Measurements from ENCODE around the gene ELF4.

Gene ELF4

DNA sequence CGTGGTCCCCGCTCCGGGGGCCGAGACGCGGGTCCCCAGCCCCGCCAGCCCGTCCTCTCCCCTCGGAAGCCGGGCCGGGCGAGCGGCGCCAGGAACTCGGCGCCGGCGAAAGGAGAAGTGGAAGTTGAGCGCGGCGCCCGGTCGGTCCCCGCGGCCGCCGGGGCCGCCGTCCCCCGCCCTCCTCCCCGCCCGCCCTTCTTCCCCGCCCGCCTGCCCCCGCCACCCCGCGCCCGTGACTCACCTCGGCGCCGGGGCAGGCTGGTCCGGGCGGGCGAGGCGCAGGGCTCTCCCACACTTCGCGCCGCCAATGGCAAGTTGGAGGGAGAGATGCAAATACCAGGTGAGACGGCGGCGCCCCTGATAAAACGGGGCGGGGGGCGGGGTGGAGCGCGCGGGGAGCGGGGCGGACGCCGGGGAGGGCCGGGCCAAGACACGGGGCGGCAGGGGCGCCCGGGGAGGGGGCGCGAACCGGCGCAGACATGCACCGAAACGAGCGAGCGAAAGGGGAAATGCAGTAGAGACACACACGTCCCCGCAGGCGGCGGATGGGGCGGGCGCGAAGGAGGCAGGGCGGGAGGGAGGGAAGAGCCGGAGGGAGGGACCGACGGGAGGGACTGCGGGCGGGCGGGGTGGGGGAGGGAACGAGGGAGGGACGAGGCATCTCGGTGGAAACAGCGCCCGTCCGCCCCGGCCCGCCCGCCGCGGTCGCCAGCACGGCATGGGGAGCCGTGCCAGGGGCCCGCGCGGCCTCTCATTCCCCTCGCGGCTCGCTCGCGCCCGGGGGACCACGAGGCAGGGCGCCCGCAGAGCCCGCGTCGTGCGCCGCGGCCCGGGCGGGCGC, at the start of gene ELF4:
TSS of gene ELF4 (minus strand) at position 119 of the 841 bp plus-strand sequence. CDS start 29,167 bp downstream, outside the sequence.
- H3K9ac ChIP-seq (ENCODE audit: low read depth in 1 of 2, low read length in 2 of 2) = peak within 1 kb of the TSS; percentile 74 to 83

GRCh38 chrX:130159776-130160175, 49.5 kb upstream of the ELF4 start:
- Histone ChIP-seq H3K9me3 (ENCODE audit: control insufficient read depth in 2 of 2, low read length in 2 of 2) (no peaks in the 10 kb centered on the region), H3K4me3 (ENCODE audit: low read length in 2 of 2) (no peak overlapping the region), H3K36me3 (ENCODE audit: control insufficient read depth in 2 of 2, insufficient read depth in 2 of 2, low read length in 2 of 2) (no peaks in the 10 kb centered on the region), H3K4me1 (ENCODE audit: control insufficient read depth in 2 of 2, insufficient read depth in 2 of 2, low read length in 2 of 2) (peaks cover 2 to 5% of the 10 kb centered on the region in 2 donors), H3K27me3 (ENCODE audit: control insufficient read depth in 2 of 2, insufficient read depth in 2 of 2, low read length in 2 of 2) (no peaks in the 10 kb centered on the region), H3K9ac (ENCODE audit: low read depth in 1 of 2, low read length in 2 of 2) (no peak overlapping the region), H3K27ac (ENCODE audit: low read depth in 2 of 2, low read length in 2 of 2) (no peak overlapping the region)

More for the DNA sequence above, at the start of gene ELF4:
- Histone ChIP-seq H3K36me3 (ENCODE audit: control insufficient read depth in 2 of 2, insufficient read depth in 2 of 2, low read length in 2 of 2) (no peaks in the 10 kb centered on the region), H3K9me3 (ENCODE audit: control insufficient read depth in 2 of 2, low read length in 2 of 2) (no peaks in the 10 kb centered on the region), H3K4me3 (ENCODE audit: low read length in 2 of 2) (peak within 1 kb of the TSS; percentile 76 to 78), H3K27me3 (ENCODE audit: control insufficient read depth in 2 of 2, insufficient read depth in 2 of 2, low read length in 2 of 2) (no peaks in the 10 kb centered on the region), H3K27ac (ENCODE audit: low read depth in 2 of 2, low read length in 2 of 2) (peak within 1 kb of the TSS; percentile 89 to 95), H3K4me1 (ENCODE audit: control insufficient read depth in 2 of 2, insufficient read depth in 2 of 2, low read length in 2 of 2) (peaks cover 12 to 20% of the 10 kb centered on the region in 2 donors)

DNA sequence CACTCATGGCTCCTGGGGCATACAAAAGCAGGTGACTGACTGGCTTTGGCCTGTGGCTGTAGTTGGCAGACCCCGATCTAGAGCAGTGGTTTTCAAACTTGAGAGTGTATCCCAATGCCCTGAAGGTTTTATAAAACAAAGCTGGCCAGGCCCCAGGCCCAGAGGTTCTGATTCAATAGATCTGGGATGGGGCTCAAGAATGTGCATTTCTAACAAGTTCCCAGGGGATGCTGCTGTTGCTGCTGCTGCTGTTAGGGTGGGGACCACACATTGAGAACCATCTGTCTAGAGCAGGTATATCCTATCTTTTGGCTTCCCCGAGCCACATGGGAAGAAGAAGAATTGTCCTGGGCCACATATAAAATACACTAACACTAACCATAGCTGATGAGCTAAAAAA, 48.0 kb upstream of the ELF4 start:
- H3K9me3 ChIP-seq (ENCODE audit: control insufficient read depth in 2 of 2, low read length in 2 of 2) = no peaks in the 10 kb centered on the region

DNA sequence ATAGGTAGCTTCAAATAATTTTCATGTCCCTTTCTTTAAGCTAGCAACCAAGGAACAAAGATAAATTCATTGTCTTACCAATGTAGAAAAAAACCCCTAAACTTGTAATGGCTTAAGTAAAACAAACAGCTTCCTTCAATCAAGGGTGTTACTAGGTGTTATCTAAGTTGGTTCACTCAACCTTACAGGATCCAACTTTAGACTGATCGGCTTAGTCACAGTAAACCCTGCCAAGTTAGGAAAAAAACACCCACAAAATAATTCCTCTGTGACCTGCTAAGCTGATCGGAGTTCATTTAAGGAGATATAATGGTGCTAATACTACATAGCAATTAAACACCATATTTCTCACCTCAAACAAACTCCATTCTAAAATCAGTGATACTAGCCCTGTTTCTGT, 45.3 kb upstream of the ELF4 start:
- H3K27ac ChIP-seq (ENCODE audit: low read depth in 2 of 2, low read length in 2 of 2) = no peak overlapping the region
- no peaks in the 10 kb centered on the region for H3K4me1 ChIP-seq (ENCODE audit: control insufficient read depth in 2 of 2, insufficient read depth in 2 of 2, low read length in 2 of 2)
- no peak overlapping the region for H3K9ac ChIP-seq (ENCODE audit: low read depth in 1 of 2, low read length in 2 of 2)
- no peaks in the 10 kb centered on the region for H3K27me3 ChIP-seq (ENCODE audit: control insufficient read depth in 2 of 2, insufficient read depth in 2 of 2, low read length in 2 of 2)
- H3K9me3 ChIP-seq (ENCODE audit: control insufficient read depth in 2 of 2, low read length in 2 of 2) = no peaks in the 10 kb centered on the region
- H3K36me3 ChIP-seq (ENCODE audit: control insufficient read depth in 2 of 2, insufficient read depth in 2 of 2, low read length in 2 of 2) = no peaks in the 10 kb centered on the region
- H3K4me3 ChIP-seq (ENCODE audit: low read length in 2 of 2) = no peak overlapping the region

More for the DNA sequence above, 48.0 kb upstream of the ELF4 start:
- Histone ChIP-seq H3K4me1 (ENCODE audit: control insufficient read depth in 2 of 2, insufficient read depth in 2 of 2, low read length in 2 of 2) (no peaks in the 10 kb centered on the region), H3K27ac (ENCODE audit: low read depth in 2 of 2, low read length in 2 of 2) (no peak overlapping the region), H3K9ac (ENCODE audit: low read depth in 1 of 2, low read length in 2 of 2) (no peak overlapping the region), H3K27me3 (ENCODE audit: control insufficient read depth in 2 of 2, insufficient read depth in 2 of 2, low read length in 2 of 2) (no peaks in the 10 kb centered on the region), H3K4me3 (ENCODE audit: low read length in 2 of 2) (no peak overlapping the region), H3K36me3 (ENCODE audit: control insufficient read depth in 2 of 2, insufficient read depth in 2 of 2, low read length in 2 of 2) (no peaks in the 10 kb centered on the region)

- Histone ChIP-seq H3K27ac (ENCODE audit: low read depth in 2 of 2, low read length in 2 of 2) (no peak overlapping the region), H3K9me3 (ENCODE audit: control insufficient read depth in 2 of 2, low read length in 2 of 2) (no peaks in the 10 kb centered on the region), H3K4me1 (ENCODE audit: control insufficient read depth in 2 of 2, insufficient read depth in 2 of 2, low read length in 2 of 2) (no peaks in the 10 kb centered on the region), H3K4me3 (ENCODE audit: low read length in 2 of 2) (no peak overlapping the region), H3K36me3 (ENCODE audit: control insufficient read depth in 2 of 2, insufficient read depth in 2 of 2, low read length in 2 of 2) (peaks cover 3 to 31% of the 10 kb centered on the region in 2 donors), H3K27me3 (ENCODE audit: control insufficient read depth in 2 of 2, insufficient read depth in 2 of 2, low read length in 2 of 2) (no peaks in the 10 kb centered on the region), H3K9ac (ENCODE audit: low read depth in 1 of 2, low read length in 2 of 2) (no peak overlapping the region)
Measured at GRCh38 chrX:130147631-130148030, 37.3 kb upstream of the ELF4 start.

DNA sequence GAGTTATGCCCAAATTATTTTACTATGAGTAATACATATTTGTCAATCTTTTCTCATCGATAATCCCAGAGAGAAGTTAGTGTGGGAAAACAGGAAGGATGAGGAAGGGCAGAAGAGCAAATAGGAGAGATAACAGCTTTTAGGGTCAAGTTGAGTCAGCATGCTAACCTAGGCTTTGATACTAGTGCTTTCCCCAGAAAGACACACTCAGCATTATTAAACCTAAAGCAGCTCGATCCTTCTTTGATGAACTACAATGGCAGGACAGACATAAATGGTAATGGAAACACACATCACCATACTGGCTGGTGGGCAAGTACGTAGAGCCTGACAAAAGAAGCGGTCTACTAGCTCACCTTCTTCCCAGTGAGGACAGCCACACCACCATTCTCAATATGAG, 34.8 kb upstream of the ELF4 start:
- Histone ChIP-seq H3K9me3 (ENCODE audit: control insufficient read depth in 2 of 2, low read length in 2 of 2) (no peaks in the 10 kb centered on the region), H3K27me3 (ENCODE audit: control insufficient read depth in 2 of 2, insufficient read depth in 2 of 2, low read length in 2 of 2) (no peaks in the 10 kb centered on the region), H3K36me3 (ENCODE audit: control insufficient read depth in 2 of 2, insufficient read depth in 2 of 2, low read length in 2 of 2) (peaks cover 3 to 38% of the 10 kb centered on the region in 2 donors), H3K27ac (ENCODE audit: low read depth in 2 of 2, low read length in 2 of 2) (no peak overlapping the region), H3K4me3 (ENCODE audit: low read length in 2 of 2) (no peak overlapping the region), H3K9ac (ENCODE audit: low read depth in 1 of 2, low read length in 2 of 2) (no peak overlapping the region), H3K4me1 (ENCODE audit: control insufficient read depth in 2 of 2, insufficient read depth in 2 of 2, low read length in 2 of 2) (no peaks in the 10 kb centered on the region)

GRCh38 chrX:130144509-130144908, 34.2 kb upstream of the ELF4 start:
- Histone ChIP-seq H3K27me3 (ENCODE audit: control insufficient read depth in 2 of 2, insufficient read depth in 2 of 2, low read length in 2 of 2) (no peaks in the 10 kb centered on the region), H3K4me3 (ENCODE audit: low read length in 2 of 2) (no peak overlapping the region), H3K4me1 (ENCODE audit: control insufficient read depth in 2 of 2, insufficient read depth in 2 of 2, low read length in 2 of 2) (no peaks in the 10 kb centered on the region), H3K27ac (ENCODE audit: low read depth in 2 of 2, low read length in 2 of 2) (no peak overlapping the region), H3K9ac (ENCODE audit: low read depth in 1 of 2, low read length in 2 of 2) (no peak overlapping the region), H3K36me3 (ENCODE audit: control insufficient read depth in 2 of 2, insufficient read depth in 2 of 2, low read length in 2 of 2) (peaks cover 3 to 39% of the 10 kb centered on the region in 2 donors), H3K9me3 (ENCODE audit: control insufficient read depth in 2 of 2, low read length in 2 of 2) (no peaks in the 10 kb centered on the region)

- Histone ChIP-seq H3K9me3 (ENCODE audit: control insufficient read depth in 2 of 2, low read length in 2 of 2) (no peaks in the 10 kb centered on the region), H3K27ac (ENCODE audit: low read depth in 2 of 2, low read length in 2 of 2) (no peak overlapping the region), H3K4me1 (ENCODE audit: control insufficient read depth in 2 of 2, insufficient read depth in 2 of 2, low read length in 2 of 2) (no peaks in the 10 kb centered on the region), H3K27me3 (ENCODE audit: control insufficient read depth in 2 of 2, insufficient read depth in 2 of 2, low read length in 2 of 2) (no peaks in the 10 kb centered on the region), H3K4me3 (ENCODE audit: low read length in 2 of 2) (no peak overlapping the region), H3K36me3 (ENCODE audit: control insufficient read depth in 2 of 2, insufficient read depth in 2 of 2, low read length in 2 of 2) (peaks cover 16 to 41% of the 10 kb centered on the region in 2 donors), H3K9ac (ENCODE audit: low read depth in 1 of 2, low read length in 2 of 2) (no peak overlapping the region)
Measured at GRCh38 chrX:130139474-130140201, 29.3 kb upstream of the ELF4 start.

GRCh38 chrX:130136961-130137360, 26.7 kb upstream of the ELF4 start:
- Histone ChIP-seq H3K4me1 (ENCODE audit: control insufficient read depth in 2 of 2, insufficient read depth in 2 of 2, low read length in 2 of 2) (no peaks in the 10 kb centered on the region), H3K4me3 (ENCODE audit: low read length in 2 of 2) (no peak overlapping the region), H3K9me3 (ENCODE audit: control insufficient read depth in 2 of 2, low read length in 2 of 2) (no peaks in the 10 kb centered on the region), H3K27ac (ENCODE audit: low read depth in 2 of 2, low read length in 2 of 2) (no peak overlapping the region), H3K9ac (ENCODE audit: low read depth in 1 of 2, low read length in 2 of 2) (no peak overlapping the region), H3K36me3 (ENCODE audit: control insufficient read depth in 2 of 2, insufficient read depth in 2 of 2, low read length in 2 of 2) (peaks cover 16 to 29% of the 10 kb centered on the region in 2 donors), H3K27me3 (ENCODE audit: control insufficient read depth in 2 of 2, insufficient read depth in 2 of 2, low read length in 2 of 2) (no peaks in the 10 kb centered on the region)

- Histone ChIP-seq H3K9me3 (ENCODE audit: control insufficient read depth in 2 of 2, low read length in 2 of 2) (no peaks in the 10 kb centered on the region), H3K4me3 (ENCODE audit: low read length in 2 of 2) (no peak overlapping the region), H3K9ac (ENCODE audit: low read depth in 1 of 2, low read length in 2 of 2) (no peak overlapping the region), H3K27ac (ENCODE audit: low read depth in 2 of 2, low read length in 2 of 2) (no peak overlapping the region), H3K27me3 (ENCODE audit: control insufficient read depth in 2 of 2, insufficient read depth in 2 of 2, low read length in 2 of 2) (peaks cover 0 to under 1% of the 10 kb centered on the region in 2 donors), H3K36me3 (ENCODE audit: control insufficient read depth in 2 of 2, insufficient read depth in 2 of 2, low read length in 2 of 2) (peaks cover 16 to 29% of the 10 kb centered on the region in 2 donors), H3K4me1 (ENCODE audit: control insufficient read depth in 2 of 2, insufficient read depth in 2 of 2, low read length in 2 of 2) (no peaks in the 10 kb centered on the region)
Measured at GRCh38 chrX:130136496-130136895, 26.2 kb upstream of the ELF4 start.
